GM18498 (cell line): ENCODE results near the gene PRND.
"Not testable (repeated sequence)": the region's sequence is repeated elsewhere in the genome, so short reads cannot be mapped to it uniquely, and the experiment has no call there.

ENCODE experiments used
- ATAC-seq: cut with Tn5 transposase; IDR thresholded peaks from one replicate; pipeline ENCODE4 v1.9.1; 2021; ENCODE audit warnings: mild to moderate bottlenecking, moderate library complexity; ENCODE audit not compliant: unreplicated experiment

The PRND gene

DNA sequence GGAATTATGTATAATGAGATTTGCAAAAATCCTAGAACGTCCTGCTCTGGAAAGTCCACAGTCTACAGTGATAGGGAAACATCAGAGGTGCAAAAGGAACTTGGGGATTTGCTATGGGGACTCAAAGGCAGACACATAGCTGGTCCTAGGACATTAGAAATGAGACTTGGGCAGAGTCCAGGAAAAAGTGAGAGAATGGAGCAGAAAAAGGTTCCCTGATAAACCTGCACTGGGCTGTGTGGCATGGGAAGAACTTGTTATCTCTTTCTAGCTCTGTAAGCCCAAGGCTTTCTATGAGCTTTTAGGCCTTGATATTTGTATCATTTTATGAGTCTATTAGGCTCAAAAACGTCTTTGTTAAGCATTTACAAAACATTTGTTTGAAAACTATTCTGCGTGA, 15.2 kb downstream of the PRND start:
- no peak for ATAC-seq

GRCh38 chr20:4737857-4738627, 16.3 kb downstream of the PRND start:
- no peak for ATAC-seq

GRCh38 chr20:4740774-4741431, 19.2 kb downstream of the PRND start:
- ATAC-seq, result no peak

DNA sequence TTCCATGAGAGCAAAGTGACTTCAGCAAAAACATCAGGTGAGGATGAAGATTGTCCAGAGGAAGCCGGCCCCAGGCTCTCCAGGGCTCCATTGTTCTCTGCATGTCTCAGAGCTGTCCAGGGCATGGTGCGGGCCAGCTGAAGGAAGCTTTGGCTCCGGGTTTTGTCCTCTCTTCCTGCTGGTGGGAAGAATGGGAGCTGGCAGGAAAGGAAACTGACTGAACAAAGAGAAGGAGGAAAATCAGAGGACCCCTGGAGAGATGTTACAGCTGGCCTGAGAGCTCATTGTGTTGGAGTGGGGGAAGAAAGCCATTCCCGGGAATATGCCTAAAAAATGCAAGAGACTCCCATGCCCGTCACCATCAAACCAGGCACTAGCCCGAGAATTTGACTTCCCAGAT, 27.1 kb downstream of the PRND start:
- no peak for ATAC-seq

DNA sequence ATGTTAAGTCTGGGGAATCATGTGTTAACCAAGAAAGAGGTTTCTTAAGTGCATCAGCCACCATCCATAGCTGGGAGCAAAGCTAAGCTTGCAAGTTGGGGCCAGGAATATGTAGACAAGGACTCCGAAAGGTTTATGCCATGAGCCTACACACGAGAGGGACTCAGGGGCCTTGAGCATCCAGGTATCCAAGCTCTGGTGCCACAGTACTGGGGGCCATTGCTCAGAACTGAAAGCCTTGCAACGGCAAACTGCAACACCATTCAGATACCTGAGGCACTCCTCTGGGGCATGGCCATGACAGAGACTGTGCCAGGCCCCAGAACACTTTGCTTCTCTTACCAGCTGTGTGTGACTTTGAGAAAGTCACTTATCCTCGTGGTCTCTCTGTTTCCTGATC, 27.6 kb downstream of the PRND start:
- ATAC-seq, result no peak

- ATAC-seq, result no peak
Measured at GRCh38 chr20:4750381-4750780, 28.7 kb downstream of the PRND start.

DNA sequence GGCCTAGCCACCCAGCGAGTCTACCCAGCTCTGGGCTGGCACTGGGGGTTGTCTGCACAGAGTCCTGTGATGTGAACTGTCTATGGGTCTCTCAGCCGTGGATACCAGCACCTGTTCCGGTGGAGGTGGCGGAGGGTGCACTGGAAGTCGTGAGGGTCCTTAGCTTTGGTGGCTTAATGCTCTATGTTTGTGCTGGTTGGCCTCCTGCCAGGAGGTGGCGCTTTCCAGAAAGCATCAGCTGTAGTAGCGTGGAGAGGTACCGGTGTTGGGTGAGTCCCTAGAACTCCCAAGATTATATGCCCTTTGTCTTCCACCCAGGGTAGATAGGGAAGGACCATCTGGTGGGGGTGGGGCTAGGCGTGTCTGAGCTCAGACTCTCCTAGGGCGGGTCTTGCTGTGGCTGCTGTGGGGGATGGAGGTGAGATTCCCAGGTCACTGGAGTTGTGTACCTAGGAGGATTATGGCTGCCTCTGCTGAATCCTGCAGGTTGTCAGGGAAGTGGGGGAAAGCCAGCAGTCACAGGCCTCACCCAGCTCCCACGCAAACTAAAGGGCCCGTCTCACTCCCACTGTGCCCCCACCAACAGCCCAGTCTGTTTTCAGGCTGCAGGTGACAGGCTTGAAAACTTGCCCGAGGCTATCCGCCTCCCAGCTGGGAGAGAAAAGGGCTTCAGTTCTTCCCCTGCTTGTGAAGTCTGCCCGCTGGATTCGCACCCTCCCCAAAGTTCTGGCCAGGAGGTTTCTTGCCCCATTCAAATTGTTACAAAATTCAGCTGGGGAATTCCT, 37.6 kb downstream of the PRND start:
- not testable (repeated sequence) for ATAC-seq

DNA sequence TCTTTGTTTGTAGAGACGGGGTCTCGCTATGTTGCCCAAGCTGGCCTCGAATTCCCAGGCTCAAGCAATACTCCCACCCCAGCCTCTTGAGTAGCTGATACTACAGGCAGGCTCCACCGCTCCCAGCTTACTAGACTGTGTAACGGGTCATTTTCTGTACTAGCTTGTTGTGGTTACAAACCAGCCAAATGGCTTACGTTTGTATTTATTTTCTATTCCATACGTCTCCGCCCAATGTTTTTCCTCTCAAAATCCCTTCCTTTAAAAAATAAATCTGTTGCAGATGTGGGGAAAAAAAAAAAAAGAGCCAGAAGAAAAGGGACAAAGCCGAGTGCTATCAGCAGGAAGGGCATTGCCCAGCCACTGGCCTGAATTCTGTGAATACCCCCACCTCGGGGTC, 41.6 kb downstream of the PRND start:
- no peak for ATAC-seq

DNA sequence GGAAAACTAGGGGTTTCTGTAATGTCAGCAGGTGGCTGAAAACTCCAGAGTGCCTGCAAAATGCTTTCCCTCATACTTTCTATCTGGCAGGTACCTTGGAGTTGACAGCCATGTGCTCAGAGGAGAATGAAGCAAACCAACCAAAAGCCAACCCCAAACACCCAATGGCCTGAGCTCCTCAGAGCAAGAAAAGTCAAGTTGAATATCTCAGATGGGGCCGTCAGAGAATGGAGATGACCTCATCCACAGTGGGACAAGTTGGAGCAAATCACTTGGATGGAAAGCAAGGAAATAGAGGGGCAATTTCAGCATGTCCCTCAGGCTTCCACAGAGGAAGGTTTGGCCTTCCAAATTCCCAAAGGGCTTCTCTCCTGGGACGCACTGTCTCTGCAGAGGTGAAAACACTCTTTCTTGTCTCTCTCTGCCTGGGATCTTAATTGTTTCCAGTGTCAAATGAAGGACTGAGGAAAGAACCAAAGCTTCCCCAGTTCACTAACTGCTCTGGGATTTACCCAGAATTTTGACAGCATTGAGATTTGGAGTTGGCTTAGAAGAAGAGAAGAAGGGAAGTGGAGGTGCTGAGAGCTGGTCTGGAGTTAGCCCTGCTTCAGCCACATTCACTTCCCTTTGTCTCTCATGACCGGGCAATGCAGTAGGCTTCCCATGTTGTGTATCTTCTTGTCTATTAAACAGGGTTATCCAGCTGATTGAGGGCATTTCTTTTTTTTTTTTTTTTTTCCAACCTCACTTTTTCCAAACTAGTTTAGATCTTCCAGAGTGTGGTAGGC, 42.2 kb downstream of the PRND start:
- ATAC-seq, result no peak

DNA sequence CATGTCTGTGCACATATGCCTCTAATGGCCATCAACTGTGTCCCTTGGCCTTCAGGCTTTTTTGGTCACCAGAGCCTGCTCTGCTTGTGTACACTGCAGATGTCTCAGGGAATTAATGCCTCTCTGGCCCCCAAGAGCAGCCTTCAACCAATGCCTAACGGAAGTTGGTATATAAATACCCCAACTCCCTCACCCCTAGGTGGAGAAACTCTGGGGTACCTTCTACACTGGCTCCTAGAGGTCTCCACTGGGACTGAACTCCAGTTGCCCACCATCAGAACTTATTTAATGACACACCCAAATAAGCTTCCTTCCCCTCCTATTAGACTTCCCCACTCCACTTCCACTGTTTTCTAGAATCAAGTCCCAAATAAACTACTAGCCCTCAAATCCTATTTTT, 43.1 kb downstream of the PRND start:
- ATAC-seq, result no peak

- no peak for ATAC-seq
Measured at GRCh38 chr20:4765681-4766080, 44.0 kb downstream of the PRND start.

DNA sequence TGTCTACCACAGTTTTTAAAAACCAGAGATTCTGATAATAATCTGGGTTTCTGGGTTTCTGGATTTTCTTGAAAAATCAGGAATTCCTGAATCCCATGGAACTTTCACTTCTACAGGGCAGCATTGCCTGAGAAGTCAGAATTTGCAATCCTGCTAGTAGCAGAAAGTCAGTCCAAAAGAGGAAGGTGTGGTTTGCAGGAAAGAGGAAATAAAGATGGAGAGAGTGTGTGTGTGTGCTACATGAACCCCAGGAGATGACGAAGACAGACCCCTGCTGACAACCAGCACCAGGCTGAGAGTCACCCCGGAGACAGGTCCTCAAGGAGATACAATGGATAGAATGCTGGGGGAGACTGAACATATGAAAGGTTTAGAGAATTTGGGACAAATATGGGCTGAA, 44.9 kb downstream of the PRND start:
- ATAC-seq, result no peak

GRCh38 chr20:4767084-4767483, 45.4 kb downstream of the PRND start:
- no peak for ATAC-seq

DNA sequence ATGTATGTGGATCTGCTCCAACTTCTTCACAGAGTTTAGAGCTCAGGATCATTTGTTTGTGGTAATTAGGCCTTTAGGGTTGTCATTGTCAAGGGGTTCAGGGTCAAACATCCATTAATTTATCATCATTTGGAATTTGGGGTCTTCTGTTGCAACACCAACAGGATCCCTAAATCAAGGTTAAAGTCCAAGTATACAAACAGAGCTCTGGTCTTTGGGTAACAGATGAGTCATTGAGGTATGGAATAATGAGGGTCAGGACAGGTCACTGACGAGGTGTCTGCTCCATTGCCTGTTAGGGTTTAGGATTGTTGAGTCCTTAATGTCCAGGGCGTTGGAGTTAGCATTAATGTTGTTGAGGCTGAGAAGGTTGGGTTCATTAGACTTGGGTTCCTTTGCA, 47.6 kb downstream of the PRND start:
- no peak for ATAC-seq

DNA sequence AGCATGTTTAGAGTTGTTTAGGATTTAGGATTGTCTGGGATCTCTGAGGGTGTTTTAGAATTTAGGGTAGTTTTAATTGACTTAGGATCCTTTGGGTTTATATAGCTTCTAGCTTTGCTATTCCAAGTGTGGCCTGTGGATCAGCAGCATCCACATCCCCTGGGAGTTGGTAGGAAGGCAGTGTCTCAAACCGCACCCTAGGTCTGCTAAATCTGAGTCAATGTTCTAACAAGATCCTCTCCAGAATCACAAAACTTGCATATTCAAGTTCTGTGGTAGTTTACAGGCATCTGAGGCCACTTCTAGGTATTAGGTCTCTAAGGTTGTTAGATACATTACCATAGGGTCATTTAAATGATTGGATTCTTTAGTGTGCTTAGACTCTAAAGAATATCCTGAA, 48.3 kb downstream of the PRND start:
- ATAC-seq, result no peak

DNA sequence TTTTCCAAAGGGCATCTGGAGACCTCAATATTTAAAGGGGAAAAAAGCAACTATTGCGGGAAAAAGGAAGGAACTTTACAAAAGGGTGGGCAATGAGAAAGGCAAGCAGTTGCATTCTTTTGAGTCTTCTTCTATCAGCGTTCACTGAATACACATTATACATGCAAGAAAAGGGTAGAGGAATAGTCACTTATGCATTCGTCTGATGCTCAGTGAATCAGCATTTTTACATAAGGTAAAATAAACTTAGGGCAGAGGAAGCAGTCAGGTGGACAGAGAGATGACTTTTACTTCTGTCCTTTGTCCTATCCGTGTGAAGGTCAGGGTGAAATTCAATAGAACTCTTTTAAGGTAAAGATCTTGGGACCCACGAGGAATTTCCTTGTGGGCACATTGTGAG, 49.3 kb downstream of the PRND start:
- no peak for ATAC-seq

GRCh38 chr20:4772132-4772531, 50.4 kb downstream of the PRND start:
- ATAC-seq, result no peak

DNA sequence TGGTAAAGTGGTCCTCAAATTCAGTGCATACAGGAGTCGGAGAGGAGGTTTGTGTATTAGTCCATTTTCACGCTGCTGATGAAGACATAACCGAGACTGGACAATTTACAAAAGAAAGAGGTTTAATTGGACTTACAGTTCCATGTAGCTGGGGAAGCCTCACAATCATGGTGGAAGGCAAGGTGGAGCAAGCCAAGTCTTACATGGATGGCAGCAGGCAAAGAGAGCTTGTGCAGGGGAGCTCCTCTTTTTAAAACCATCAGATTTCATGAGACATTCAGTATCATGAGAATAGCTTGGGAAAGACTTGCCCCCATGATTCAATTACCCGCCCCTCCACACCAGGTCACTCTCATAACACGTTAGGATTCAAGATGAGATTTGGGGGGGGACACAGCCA, 51.3 kb downstream of the PRND start:
- not testable (repeated sequence) for ATAC-seq

DNA sequence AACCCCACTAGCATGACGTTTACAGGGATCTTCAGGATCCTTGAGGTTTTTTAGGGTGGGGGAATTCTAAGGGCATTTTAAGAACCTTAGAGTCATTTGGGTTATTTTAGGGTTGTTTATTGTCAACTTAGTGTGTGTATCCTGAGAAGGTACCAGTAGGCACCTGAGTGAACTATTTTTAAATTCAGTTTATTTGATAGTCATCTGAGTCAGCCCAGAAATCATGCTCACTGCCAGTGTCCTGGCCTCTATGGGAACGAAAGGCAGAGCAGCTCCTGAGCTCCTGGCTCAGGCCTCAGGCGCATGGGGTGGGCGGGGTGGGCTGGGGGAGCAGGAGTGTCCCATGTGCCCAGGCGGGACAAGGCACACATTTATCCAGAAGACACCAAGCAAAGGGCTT, 52.0 kb downstream of the PRND start:
- no peak for ATAC-seq

- ATAC-seq, result no peak
Measured at GRCh38 chr20:4774207-4774606, 52.5 kb downstream of the PRND start.
